ENCODE results near the gene CXCL17.

Gene CXCL17

GRCh38 chr19:42445948-42446347 lies 3.2 kb upstream of the CXCL17 start:
- H3K27ac ChIP-seq (ENCODE audit: insufficient read depth, low read length, poor library complexity, severe bottlenecking), result no peak overlapping the region
- no peak overlapping the region for H3K4me3 ChIP-seq (ENCODE audit: insufficient read depth, low read depth, low read length, poor library complexity, severe bottlenecking)
- H3K9me3 ChIP-seq (ENCODE audit: control insufficient read depth, low read length), result no peaks in the 10 kb centered on the region
- DNase-seq, result no peak
- H3K27me3 ChIP-seq (replicated peaks; ENCODE audit: control insufficient read depth, insufficient read depth, low read length, poor library complexity, severe bottlenecking), result no peaks in the 10 kb centered on the region
- H3K36me3 ChIP-seq (ENCODE audit: control insufficient read depth, insufficient read depth, low read length), result no peaks in the 10 kb centered on the region
- H3K4me1 ChIP-seq (ENCODE audit: control insufficient read depth, insufficient read depth, low read length, poor library complexity, severe bottlenecking), result peaks cover 21% of the 10 kb centered on the region

DNA sequence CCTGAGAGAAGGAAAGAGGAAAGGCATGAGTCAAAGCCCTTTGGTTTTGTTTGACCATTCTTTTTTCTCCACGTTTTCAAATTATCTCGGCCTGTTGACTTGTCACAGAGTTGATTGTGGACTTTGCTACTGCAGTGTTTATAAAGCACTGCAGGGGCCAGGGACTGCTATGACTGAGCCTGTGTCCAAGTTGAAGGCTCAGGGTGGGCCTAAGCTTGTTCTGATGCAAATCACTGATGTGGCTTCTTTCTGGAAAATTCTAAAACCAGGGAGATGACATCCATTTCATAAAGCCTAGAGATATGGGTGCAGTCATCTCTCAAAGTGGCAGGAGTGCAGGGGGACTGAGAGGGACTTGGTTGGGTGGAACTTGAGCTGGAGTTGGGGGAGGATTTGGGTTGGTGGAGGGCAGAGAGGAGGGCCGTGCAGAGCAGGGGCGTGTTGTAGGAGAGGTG lies 1.2 kb upstream of the CXCL17 start:
- no peak for DNase-seq
- Histone ChIP-seq H3K36me3 (ENCODE audit: control insufficient read depth, insufficient read depth, low read length) (no peaks in the 10 kb centered on the region), H3K9me3 (ENCODE audit: control insufficient read depth, low read length) (no peaks in the 10 kb centered on the region), H3K27ac (ENCODE audit: insufficient read depth, low read length, poor library complexity, severe bottlenecking) (no peak overlapping the region), H3K27me3 (replicated peaks; ENCODE audit: control insufficient read depth, insufficient read depth, low read length, poor library complexity, severe bottlenecking) (no peaks in the 10 kb centered on the region), H3K4me1 (ENCODE audit: control insufficient read depth, insufficient read depth, low read length, poor library complexity, severe bottlenecking) (peaks cover 18% of the 10 kb centered on the region), H3K4me3 (ENCODE audit: insufficient read depth, low read depth, low read length, poor library complexity, severe bottlenecking) (no peak overlapping the region)

- H3K4me3 ChIP-seq (ENCODE audit: insufficient read depth, low read depth, low read length, poor library complexity, severe bottlenecking), result no peak overlapping the region
- no peaks in the 10 kb centered on the region for H3K27me3 ChIP-seq (replicated peaks; ENCODE audit: control insufficient read depth, insufficient read depth, low read length, poor library complexity, severe bottlenecking)
- H3K27ac ChIP-seq (ENCODE audit: insufficient read depth, low read length, poor library complexity, severe bottlenecking), result no peak overlapping the region
- H3K4me1 ChIP-seq (ENCODE audit: control insufficient read depth, insufficient read depth, low read length, poor library complexity, severe bottlenecking), result peaks cover 18% of the 10 kb centered on the region
- DNase-seq, result peak in 1 of 3 donors; percentile 18
- no peaks in the 10 kb centered on the region for H3K36me3 ChIP-seq (ENCODE audit: control insufficient read depth, insufficient read depth, low read length)
- H3K9me3 ChIP-seq (ENCODE audit: control insufficient read depth, low read length), result no peaks in the 10 kb centered on the region
Measured at GRCh38 chr19:42441049-42441445, 1.7 kb downstream of the CXCL17 start.

DNA sequence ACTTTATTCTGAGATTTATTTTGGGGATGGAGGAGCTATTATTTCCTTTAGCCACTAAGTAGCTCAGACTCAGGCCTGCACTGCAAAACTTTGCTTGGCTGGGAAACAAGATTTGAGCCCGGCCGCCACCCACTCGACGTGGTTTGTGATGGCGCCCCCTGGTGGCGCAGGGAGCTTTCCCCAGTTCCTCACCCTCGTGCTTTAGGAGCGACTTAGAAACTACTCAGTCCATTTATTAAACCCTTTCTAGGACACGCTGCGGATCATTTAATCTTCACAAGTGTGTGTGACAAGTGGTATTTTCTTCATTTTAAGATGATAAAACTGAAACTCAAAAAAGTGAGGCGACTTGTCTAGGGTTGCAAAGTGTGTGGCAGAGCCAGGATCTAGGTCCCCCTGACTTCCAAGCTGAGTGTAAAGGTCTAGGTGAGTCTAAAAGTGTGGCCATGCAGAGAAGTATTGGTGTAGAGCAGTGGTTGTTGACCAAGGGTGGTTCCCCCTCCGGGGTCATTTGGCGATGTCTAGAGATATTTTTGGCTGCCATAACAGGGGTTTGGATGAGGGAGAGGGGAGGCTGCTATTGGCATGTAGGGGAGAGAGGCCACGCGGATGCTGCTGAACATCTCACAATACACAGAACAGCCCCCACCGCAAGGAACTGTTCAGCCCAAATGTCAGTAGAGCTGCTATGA lies 2.2 kb downstream of the CXCL17 start:
- Histone ChIP-seq H3K9me3 (ENCODE audit: control insufficient read depth, low read length) (no peaks in the 10 kb centered on the region), H3K4me3 (ENCODE audit: insufficient read depth, low read depth, low read length, poor library complexity, severe bottlenecking) (no peak overlapping the region), H3K36me3 (ENCODE audit: control insufficient read depth, insufficient read depth, low read length) (no peaks in the 10 kb centered on the region), H3K4me1 (ENCODE audit: control insufficient read depth, insufficient read depth, low read length, poor library complexity, severe bottlenecking) (peaks cover 18% of the 10 kb centered on the region), H3K27ac (ENCODE audit: insufficient read depth, low read length, poor library complexity, severe bottlenecking) (no peak overlapping the region), H3K27me3 (replicated peaks; ENCODE audit: control insufficient read depth, insufficient read depth, low read length, poor library complexity, severe bottlenecking) (no peaks in the 10 kb centered on the region)
- DNase-seq, result peak; percentile 45 to 73 (median 58)

DNA sequence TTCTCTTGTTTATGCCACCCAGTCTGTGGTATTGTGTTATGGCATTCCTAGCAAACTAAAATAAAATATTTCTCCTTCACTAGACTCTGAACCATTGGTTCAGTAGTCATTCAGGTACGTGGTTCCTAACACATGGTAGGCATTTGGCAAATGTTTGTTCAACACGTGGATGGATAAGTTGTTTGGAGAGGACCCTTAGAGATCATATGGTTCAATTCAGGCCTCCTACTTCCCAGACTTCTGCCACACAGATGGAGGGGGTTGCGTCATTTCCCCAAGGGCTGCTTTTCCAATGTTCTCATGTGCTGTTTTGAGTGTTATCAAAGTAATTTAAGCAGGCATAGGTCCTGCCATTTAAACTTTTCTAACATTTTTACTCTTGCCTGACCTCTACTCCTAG lies 6.7 kb downstream of the CXCL17 start:
- H3K4me3 ChIP-seq (ENCODE audit: insufficient read depth, low read depth, low read length, poor library complexity, severe bottlenecking), result no peak overlapping the region
- DNase-seq, result no peak
- no peak overlapping the region for H3K27ac ChIP-seq (ENCODE audit: insufficient read depth, low read length, poor library complexity, severe bottlenecking)
- H3K27me3 ChIP-seq (replicated peaks; ENCODE audit: control insufficient read depth, insufficient read depth, low read length, poor library complexity, severe bottlenecking), result no peaks in the 10 kb centered on the region
- no peaks in the 10 kb centered on the region for H3K36me3 ChIP-seq (ENCODE audit: control insufficient read depth, insufficient read depth, low read length)
- H3K4me1 ChIP-seq (ENCODE audit: control insufficient read depth, insufficient read depth, low read length, poor library complexity, severe bottlenecking), result peaks cover 9% of the 10 kb centered on the region
- no peaks in the 10 kb centered on the region for H3K9me3 ChIP-seq (ENCODE audit: control insufficient read depth, low read length)

DNA sequence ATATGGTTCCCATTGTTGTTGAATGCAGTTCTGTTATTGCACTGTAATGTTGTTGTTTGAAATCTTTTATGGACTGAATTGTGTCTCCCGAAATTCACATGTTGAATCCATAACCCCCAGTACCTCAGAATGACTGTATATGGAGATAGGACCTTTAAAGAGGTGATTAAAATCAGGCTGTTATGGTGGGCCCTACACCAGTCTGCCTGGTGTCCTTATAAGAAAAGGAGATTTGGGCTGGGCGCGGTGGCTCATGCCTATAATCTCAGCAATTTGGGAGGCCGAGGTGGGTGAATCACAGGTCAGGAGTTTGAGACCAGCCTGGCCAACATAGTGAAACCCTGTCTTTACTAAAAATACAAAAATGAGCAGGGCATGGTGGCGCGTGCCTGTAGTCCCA lies 7.4 kb downstream of the CXCL17 start:
- Histone ChIP-seq H3K36me3 (ENCODE audit: control insufficient read depth, insufficient read depth, low read length) (no peaks in the 10 kb centered on the region), H3K9me3 (ENCODE audit: control insufficient read depth, low read length) (no peaks in the 10 kb centered on the region), H3K4me3 (ENCODE audit: insufficient read depth, low read depth, low read length, poor library complexity, severe bottlenecking) (no peak overlapping the region), H3K27me3 (replicated peaks; ENCODE audit: control insufficient read depth, insufficient read depth, low read length, poor library complexity, severe bottlenecking) (no peaks in the 10 kb centered on the region), H3K27ac (ENCODE audit: insufficient read depth, low read length, poor library complexity, severe bottlenecking) (no peak overlapping the region), H3K4me1 (ENCODE audit: control insufficient read depth, insufficient read depth, low read length, poor library complexity, severe bottlenecking) (peaks cover 2% of the 10 kb centered on the region)
- DNase-seq, result no peak

- Histone ChIP-seq H3K4me3 (ENCODE audit: insufficient read depth, low read depth, low read length, poor library complexity, severe bottlenecking) (no peak overlapping the region), H3K4me1 (ENCODE audit: control insufficient read depth, insufficient read depth, low read length, poor library complexity, severe bottlenecking) (no peaks in the 10 kb centered on the region), H3K27me3 (replicated peaks; ENCODE audit: control insufficient read depth, insufficient read depth, low read length, poor library complexity, severe bottlenecking) (no peaks in the 10 kb centered on the region), H3K9me3 (ENCODE audit: control insufficient read depth, low read length) (no peaks in the 10 kb centered on the region), H3K27ac (ENCODE audit: insufficient read depth, low read length, poor library complexity, severe bottlenecking) (no peak overlapping the region), H3K36me3 (ENCODE audit: control insufficient read depth, insufficient read depth, low read length) (no peaks in the 10 kb centered on the region)
- DNase-seq, result peak; percentile 38 to 56 (median 43)
Measured at GRCh38 chr19:42433503-42434260, 9.1 kb downstream of the CXCL17 start.

DNA sequence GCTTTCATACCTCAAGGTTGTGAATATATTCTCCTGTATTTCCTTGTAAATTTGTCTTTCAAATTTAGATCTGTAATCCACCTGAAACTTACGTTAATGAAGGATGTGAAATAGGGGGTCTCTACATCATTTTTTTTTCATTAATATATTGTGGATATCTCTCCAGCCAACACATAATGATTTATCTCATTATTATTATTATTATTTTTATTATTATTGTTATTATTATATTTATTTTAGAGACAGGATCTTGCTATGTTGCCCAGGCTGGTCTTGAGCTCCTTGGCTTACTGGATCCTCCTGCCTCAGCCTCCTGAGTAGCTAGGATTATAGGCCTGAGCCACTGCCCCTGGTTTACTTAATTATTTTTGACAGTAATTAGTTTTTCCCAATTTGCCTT lies 11.3 kb downstream of the CXCL17 start:
- DNase-seq, result no peak
- Histone ChIP-seq H3K4me1 (ENCODE audit: control insufficient read depth, insufficient read depth, low read length, poor library complexity, severe bottlenecking) (no peaks in the 10 kb centered on the region), H3K9me3 (ENCODE audit: control insufficient read depth, low read length) (no peaks in the 10 kb centered on the region), H3K27ac (ENCODE audit: insufficient read depth, low read length, poor library complexity, severe bottlenecking) (no peak overlapping the region), H3K27me3 (replicated peaks; ENCODE audit: control insufficient read depth, insufficient read depth, low read length, poor library complexity, severe bottlenecking) (no peaks in the 10 kb centered on the region), H3K36me3 (ENCODE audit: control insufficient read depth, insufficient read depth, low read length) (no peaks in the 10 kb centered on the region), H3K4me3 (ENCODE audit: insufficient read depth, low read depth, low read length, poor library complexity, severe bottlenecking) (no peak overlapping the region)

GRCh38 chr19:42428676-42429075 lies 14.1 kb downstream of the CXCL17 start:
- Histone ChIP-seq H3K9me3 (ENCODE audit: control insufficient read depth, low read length) (no peaks in the 10 kb centered on the region), H3K27ac (ENCODE audit: insufficient read depth, low read length, poor library complexity, severe bottlenecking) (no peak overlapping the region), H3K27me3 (replicated peaks; ENCODE audit: control insufficient read depth, insufficient read depth, low read length, poor library complexity, severe bottlenecking) (no peaks in the 10 kb centered on the region), H3K4me1 (ENCODE audit: control insufficient read depth, insufficient read depth, low read length, poor library complexity, severe bottlenecking) (peaks cover 7% of the 10 kb centered on the region), H3K36me3 (ENCODE audit: control insufficient read depth, insufficient read depth, low read length) (no peaks in the 10 kb centered on the region), H3K4me3 (ENCODE audit: insufficient read depth, low read depth, low read length, poor library complexity, severe bottlenecking) (no peak overlapping the region)
- no peak for DNase-seq

GRCh38 chr19:42427313-42427712 lies 15.4 kb downstream of the CXCL17 start, which contains the start of gene LIPE:
Gene LIPE (minus strand): TSS chr19:42427388. CDS start chr19:42427149, 239 bp downstream.
- Histone ChIP-seq H3K4me1 (ENCODE audit: control insufficient read depth, insufficient read depth, low read length, poor library complexity, severe bottlenecking) (peaks cover 17% of the 10 kb centered on the region), H3K27ac (ENCODE audit: insufficient read depth, low read length, poor library complexity, severe bottlenecking) (no peak within 1 kb of the TSS), H3K36me3 (ENCODE audit: control insufficient read depth, insufficient read depth, low read length) (no peaks in the 10 kb centered on the region), H3K27me3 (replicated peaks; ENCODE audit: control insufficient read depth, insufficient read depth, low read length, poor library complexity, severe bottlenecking) (no peaks in the 10 kb centered on the region), H3K4me3 (ENCODE audit: insufficient read depth, low read depth, low read length, poor library complexity, severe bottlenecking) (no peak within 1 kb of the TSS), H3K9me3 (ENCODE audit: control insufficient read depth, low read length) (no peaks in the 10 kb centered on the region)
- no peak for DNase-seq

Data from effector memory CD4-positive, alpha-beta T cell (primary cell).